ENCODE results near the gene TEAD1. TPM values are rescaled to one million over a fixed set of nuclear protein-coding genes. Genes with fewer than 3 reads are reported as not detected.

TEAD1 gene
- total and polyA plus RNA-seq, 10 of the 15 experiments (the other 5 are each of a cell fraction or from before 2014, with no cell fraction given): 0.01 to 0.59 (median 0.04) TPM; not detected in 6

GRCh38 chr11:12854297-12854661, 180.1 kb downstream of the TEAD1 start:
- in situ Hi-C loops (cut with MboI): no loop called here
- no peak overlapping the region for H3K4me2 ChIP-seq (ENCODE audit: control insufficient read depth, insufficient read depth)
- H3K27ac ChIP-seq (ENCODE audit: control insufficient read depth, insufficient read depth): no peak overlapping the region
- no peak for FAIRE-seq
- intact Hi-C loops (cut with micrococcal nuclease; ENCODE audit: unreplicated experiment): no loop called here
- no peaks in the 10 kb centered on the region for H4K20me1 ChIP-seq (ENCODE audit: control insufficient read depth, insufficient read depth)
- H3K27me3 ChIP-seq (replicated peaks in 1 of 2; ENCODE audit: control insufficient read depth in 2 of 2, insufficient read depth in 2 of 2, low read length in 1 of 2): no peaks in the 10 kb centered on the region
- H3K4me1 ChIP-seq (ENCODE audit: control insufficient read depth, insufficient read depth, low read length): no peaks in the 10 kb centered on the region
- no peak overlapping the region for H2AFZ ChIP-seq (ENCODE audit: control insufficient read depth, low read depth, low read length)
- ChIA-PET RAD21 (ENCODE audit: unreplicated experiment) (no interaction called here), CTCF (no interaction called here), POLR2A (no interaction called here), SMC1A (ENCODE audit: uncharacterized antibody, unreplicated experiment) (no interaction called here)
- H3K79me2 ChIP-seq (ENCODE audit: control insufficient read depth, insufficient read depth, low read length): no peaks in the 10 kb centered on the region
- 57% methylated on average over 3 of the region's 3 CpGs for WGBS (ENCODE audit: insufficient coverage, insufficient replicate concordance, low lambda C conversion rate, missing lambda C conversion rate)
- no peaks in the 10 kb centered on the region for H3K9me3 ChIP-seq (replicated peaks; ENCODE audit: control insufficient read depth, insufficient read depth, low read length)
- no peak overlapping the region for H3K4me3 ChIP-seq
- no peaks in the 10 kb centered on the region for H3K36me3 ChIP-seq (ENCODE audit: control insufficient read depth in 2 of 2, insufficient read depth in 2 of 2, low read length in 1 of 2)
- ATAC-seq: no peak
- no peak overlapping the region for H3K9ac ChIP-seq (ENCODE audit: control insufficient read depth, insufficient read depth, low read length)
- no TSS peak for BruUV-seq (replicated peaks)
- DNase-seq (ENCODE audit: low read depth, low spot score): no peak
- TF ChIP-seq ATF7 (IDR thresholded peaks at IDR 0.05; ENCODE audit: low read depth) (no peak), CBFB (IDR thresholded peaks at IDR 0.05; ENCODE audit: low read depth) (no peak), NBN (IDR thresholded peaks at IDR 0.05) (no peak), GABPA (IDR thresholded peaks at IDR 0.05; ENCODE audit: low read depth) (no peak), RELA (IDR thresholded peaks at IDR 0.05; ENCODE audit: borderline replicate concordance, partially characterized antibody) (no peak), ZBTB40 (IDR thresholded peaks at IDR 0.05; ENCODE audit: borderline replicate concordance) (no peak), BHLHE40 (IDR thresholded peaks at IDR 0.05; ENCODE audit: borderline replicate concordance in 1 of 2, low read depth in 2 of 2, low read length in 1 of 2) (no peak), YBX1 (IDR thresholded peaks at IDR 0.05) (no peak), MEF2B (IDR thresholded peaks at IDR 0.05; ENCODE audit: partially characterized antibody, poor library complexity, severe bottlenecking) (no peak), IRF5 (IDR thresholded peaks at IDR 0.05; ENCODE audit: borderline replicate concordance) (no peak), ZBTB33 (IDR thresholded peaks at IDR 0.05) (no peak), HCFC1 (IDR thresholded peaks at IDR 0.05; ENCODE audit: low read length) (no peak), PBX3 (IDR thresholded peaks at IDR 0.05; ENCODE audit: insufficient replicate concordance, low read depth, low read length) (no peak), E2F8 (IDR thresholded peaks at IDR 0.05; ENCODE audit: low read depth, partially characterized antibody) (no peak)
